ENCODE data around the gene BTG3.

GRCh38 chr21:17640821-17641220, 28.1 kb upstream of the BTG3 start:
- TF ChIP-seq TCF12 (IDR thresholded peaks at IDR 0.05; ENCODE audit: low read depth), result no peak
- TF ChIP-seq EGR1 (IDR thresholded peaks at IDR 0.05), result no peak
- TF ChIP-seq YY1 (IDR thresholded peaks at IDR 0.05; ENCODE audit: low read depth), result no peak
